Activated T-cell treated with anti-CD3 and anti-CD28 coated beads for 48 hours (primary cell): Measurements from ENCODE around the gene TBX1.

Source experiments
- DNase-seq: peaks from one replicate; pipeline ENCODE4 v3.0.0-alpha.2; 2020; ENCODE audit warnings: low read depth

Gene TBX1

GRCh38 chr22:19753996-19754700, 6.4 kb upstream of the TBX1 start:
- no peak for DNase-seq

DNA sequence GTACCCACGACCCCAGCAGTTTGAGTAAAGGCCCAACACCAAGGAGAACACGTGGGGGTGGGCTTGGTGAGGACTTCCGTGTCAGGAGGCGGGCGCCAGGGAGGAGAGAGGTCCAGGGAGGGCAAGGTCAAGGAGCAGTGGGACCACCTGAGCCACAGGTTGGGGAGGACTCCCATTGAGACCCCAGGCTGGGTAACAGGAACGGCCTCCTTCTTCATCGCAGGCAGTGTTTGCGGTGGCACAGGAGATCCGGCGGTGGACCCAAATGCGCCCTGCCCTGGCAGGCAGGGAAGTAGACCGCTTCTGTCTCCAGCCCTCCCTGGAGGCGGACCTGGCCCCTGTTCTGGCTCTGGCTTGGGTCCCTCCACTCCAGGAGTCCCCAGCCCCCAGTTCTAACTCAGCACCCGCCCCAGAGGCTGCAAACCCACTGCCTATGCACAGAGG, 5.9 kb upstream of the TBX1 start:
- DNase-seq = no peak

GRCh38 chr22:19755145-19755710, 5.3 kb upstream of the TBX1 start:
- DNase-seq = no peak

GRCh38 chr22:19755722-19756287, 4.8 kb upstream of the TBX1 start:
- no peak for DNase-seq

GRCh38 chr22:19756288-19757128, 4.1 kb upstream of the TBX1 start:
- DNase-seq = peak; percentile 53

DNA sequence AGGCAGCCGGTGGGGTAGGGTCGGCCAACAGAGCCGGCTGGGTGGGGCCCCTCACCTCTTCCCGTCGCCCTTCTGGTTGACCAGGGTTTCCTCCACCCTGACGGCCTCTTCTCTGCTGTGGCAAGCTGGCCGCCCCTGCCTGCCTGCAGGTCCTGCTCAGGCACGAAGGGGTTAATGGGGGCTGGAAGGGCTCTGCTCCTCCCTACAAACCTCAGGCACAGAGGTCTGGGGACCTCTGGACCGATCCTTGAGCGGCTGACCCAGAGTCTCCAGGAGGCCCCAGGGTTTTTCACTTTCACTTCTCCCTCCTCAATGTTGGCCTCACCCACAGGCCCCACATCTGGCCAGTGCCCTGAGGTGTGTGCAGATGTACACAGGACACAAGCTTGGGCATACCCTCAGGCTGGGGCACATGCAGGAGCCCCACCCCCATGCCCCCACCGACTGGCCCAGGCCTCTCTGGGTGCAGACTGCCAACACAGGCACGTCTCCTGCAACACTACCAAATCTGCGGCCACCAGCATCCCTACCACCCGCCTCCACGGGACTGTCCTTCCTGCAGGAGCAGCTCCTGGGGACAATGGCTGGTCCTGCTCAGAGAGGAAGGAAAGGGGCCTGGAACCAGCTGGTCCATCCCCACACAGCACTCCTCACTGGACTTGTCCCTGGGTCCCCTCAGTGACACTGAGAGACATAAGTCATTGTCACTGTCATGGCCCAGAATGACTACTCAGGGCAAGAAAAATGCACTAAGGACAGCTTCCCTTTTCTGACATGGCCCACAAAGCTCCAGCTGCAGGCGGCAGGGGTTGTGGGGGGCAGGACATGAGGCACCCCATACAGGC, 3.2 kb upstream of the TBX1 start:
- no peak for DNase-seq

DNA sequence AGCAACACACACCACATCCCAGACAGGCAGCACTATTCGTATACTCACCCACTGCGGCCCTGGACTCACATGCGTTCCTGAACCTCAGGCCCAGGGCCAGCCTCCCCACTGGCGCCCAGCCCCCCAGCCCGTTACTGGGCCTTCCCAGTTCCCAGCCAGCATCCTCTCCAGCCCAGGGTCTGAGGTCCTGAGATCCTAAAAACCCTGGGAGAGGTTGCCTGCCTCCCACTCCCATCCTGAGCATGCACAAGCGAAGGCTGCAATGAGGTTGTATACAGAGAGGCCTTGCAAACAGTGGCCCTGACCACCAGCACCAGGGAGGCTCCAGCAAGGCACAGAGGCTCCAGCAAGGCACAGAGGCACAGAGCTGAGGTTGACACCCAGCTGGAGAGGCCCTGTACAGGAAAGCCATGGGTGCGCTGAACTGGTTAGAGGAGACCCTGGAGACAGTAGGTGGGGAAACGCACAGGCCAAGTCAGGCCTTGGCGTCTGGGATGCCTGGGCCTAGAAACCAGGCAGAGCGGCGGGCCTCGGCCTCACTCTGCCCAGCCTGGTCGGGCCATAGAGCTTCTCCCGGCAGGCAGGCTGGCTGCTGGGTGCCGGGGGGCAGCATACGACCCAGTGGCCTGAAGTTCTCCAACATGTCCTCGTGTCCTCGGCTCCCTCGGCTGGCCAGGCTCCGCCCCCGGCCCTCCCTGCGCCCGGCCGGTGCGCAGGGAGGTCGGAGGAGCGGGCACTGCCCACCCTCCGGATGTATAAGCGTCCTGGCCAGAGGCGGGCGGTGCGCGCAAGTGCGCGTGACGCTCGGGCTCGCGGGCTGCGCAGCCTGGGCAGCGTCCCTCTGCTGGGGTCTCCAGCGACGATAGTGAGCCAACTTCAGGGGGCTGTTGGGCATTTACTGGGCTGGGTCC, 2.3 kb upstream of the TBX1 start:
- DNase-seq = no peak

GRCh38 chr22:19758896-19759426, 1.6 kb upstream of the TBX1 start:
- DNase-seq = no peak

DNA sequence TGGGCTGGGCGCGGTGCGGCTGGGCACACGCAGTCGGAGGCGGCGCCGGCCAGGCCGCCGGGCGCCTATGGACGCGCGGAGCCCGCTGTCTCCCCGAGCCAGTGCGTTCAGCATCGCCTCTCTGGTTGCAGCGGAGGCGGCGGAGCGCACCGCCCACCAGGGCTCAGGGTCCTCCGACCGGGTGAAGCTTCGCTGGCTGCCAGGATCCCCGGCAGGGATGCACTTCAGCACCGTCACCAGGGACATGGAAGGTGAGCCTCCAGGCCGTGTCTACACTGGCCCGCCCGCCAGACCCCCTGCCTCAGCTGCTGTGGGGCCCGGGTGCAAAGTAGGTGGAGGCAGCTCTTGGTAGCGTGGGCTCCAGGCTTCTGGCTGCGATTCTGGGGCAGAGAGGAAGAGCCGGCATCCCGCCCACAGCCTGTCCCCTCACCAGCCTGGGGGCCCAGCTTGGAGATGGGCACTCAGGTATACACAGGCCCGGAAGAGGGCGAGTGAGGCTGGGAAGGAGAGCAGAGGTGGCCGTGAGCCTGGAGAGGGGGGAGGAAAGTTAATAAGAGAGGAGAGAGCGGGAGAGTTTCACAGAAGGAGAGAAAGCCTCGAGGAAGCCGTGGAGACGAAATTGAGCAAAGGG, 1.0 kb upstream of the TBX1 start:
- DNase-seq = no peak

- no peak for DNase-seq
Observed at GRCh38 chr22:19760951-19761724, 560 bp downstream of the TBX1 start.

DNA sequence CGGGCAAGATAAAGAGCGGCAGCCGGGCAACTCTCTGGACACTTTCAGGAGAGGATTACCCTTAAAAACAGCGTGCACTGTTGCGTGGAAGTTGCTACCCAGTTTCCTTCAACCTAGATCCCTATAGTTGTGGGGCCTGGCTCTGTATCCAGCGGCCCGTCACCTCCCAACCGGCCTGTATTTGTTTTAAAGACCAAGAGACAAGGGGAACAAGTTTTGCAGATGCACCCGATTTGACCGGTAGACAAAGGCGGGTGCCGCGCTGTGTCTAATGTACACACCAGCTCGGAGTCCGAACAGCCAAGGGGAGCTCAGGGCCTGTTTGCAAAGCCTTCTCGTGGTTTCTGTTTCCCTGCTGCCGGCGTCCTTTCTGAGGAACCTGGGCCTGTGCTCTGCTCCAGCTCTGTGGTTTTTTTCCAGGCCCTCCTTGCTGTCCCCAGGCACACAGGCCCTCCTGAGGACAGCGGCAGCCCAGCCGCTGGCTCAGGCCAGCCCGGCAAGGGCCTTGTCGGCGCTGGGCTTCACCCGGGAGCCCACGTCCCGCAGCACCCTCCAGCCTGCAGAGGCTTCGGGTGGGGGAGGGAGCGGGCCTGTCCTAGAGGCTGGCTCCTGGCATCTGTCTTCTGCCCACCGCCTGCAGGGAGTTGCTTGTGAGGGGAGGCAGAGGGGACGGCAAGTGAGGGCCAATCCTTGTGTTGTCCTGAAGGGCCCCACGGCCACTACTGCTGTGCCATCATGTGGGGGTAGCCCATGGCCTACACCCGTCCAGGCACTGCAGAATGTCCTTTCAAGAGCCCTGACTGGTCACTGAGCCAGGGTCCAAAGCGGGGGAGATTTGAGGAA, 1.4 kb downstream of the TBX1 start:
- no peak for DNase-seq

GRCh38 chr22:19762568-19763457, 2.2 kb downstream of the TBX1 start:
- no peak for DNase-seq

- no peak for DNase-seq
Observed at GRCh38 chr22:19763458-19764298, 3.1 kb downstream of the TBX1 start.

DNA sequence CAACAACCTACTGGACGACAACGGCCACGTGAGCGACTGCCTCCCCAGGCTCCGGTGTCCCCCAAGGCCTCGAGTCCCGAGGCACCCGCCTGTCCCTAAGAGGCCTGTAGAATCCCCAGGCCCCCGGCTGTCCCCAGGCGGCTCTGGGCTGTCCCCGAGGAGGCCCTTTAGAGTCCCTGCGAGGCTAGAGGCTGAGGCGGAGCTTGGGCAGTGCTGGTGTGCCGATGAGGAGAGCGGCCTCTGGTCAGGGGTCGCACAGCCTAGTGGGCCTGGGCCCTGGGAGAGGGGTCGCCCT, 3.7 kb downstream of the TBX1 start:
- DNase-seq = no peak

- DNase-seq = no peak
Observed at GRCh38 chr22:19764636-19765476, 4.3 kb downstream of the TBX1 start.
